ENCODE measurements around the gene ENTPD3.
A peak's percentile ranks its signal among the peaks of the same experiment; 100 is the strongest.

ENTPD3 gene

GRCh38 chr3:40414270-40414669 lies 27.3 kb downstream of the ENTPD3 start:
- no peak for ATAC-seq
- TF ChIP-seq RARB (CRISPR knock-in tag; IDR thresholded peaks at IDR 0.05) (no peak), PATZ1 (CRISPR knock-in tag; IDR thresholded peaks at IDR 0.05; ENCODE audit: borderline replicate concordance) (no peak), ZNF565 (CRISPR knock-in tag; conservative IDR thresholded peaks at IDR 0.05; ENCODE audit: low read depth) (no peak), POU6F1 (CRISPR knock-in tag; IDR thresholded peaks at IDR 0.05; ENCODE audit: borderline replicate concordance, low read depth) (no peak), ZNF8 (CRISPR knock-in tag; IDR thresholded peaks at IDR 0.05) (no peak), GLIS3 (CRISPR knock-in tag; IDR thresholded peaks at IDR 0.05) (no peak)

- peak; percentile 36; the same call in 1 of the 3 replicates for ATAC-seq
- TF ChIP-seq TCF4 (CRISPR knock-in tag; IDR thresholded peaks at IDR 0.05; ENCODE audit: borderline replicate concordance) (peak; percentile 68), PATZ1 (CRISPR knock-in tag; IDR thresholded peaks at IDR 0.05; ENCODE audit: borderline replicate concordance) (no peak), CSRNP3 (CRISPR knock-in tag; IDR thresholded peaks at IDR 0.05) (no peak), ESRRG (CRISPR knock-in tag; IDR thresholded peaks at IDR 0.05) (no peak), BACH2 (CRISPR knock-in tag; IDR thresholded peaks at IDR 0.05; ENCODE audit: borderline replicate concordance) (no peak)
Observed at GRCh38 chr3:40417845-40418543, 31.0 kb downstream of the ENTPD3 start.

GRCh38 chr3:40422861-40423260 lies 35.9 kb downstream of the ENTPD3 start:
- ATAC-seq: no peak
- TF ChIP-seq ZNF8 (CRISPR knock-in tag; IDR thresholded peaks at IDR 0.05) (no peak), ZNF70 (CRISPR knock-in tag; IDR thresholded peaks at IDR 0.05) (no peak), ESRRG (CRISPR knock-in tag; IDR thresholded peaks at IDR 0.05) (no peak), TCF4 (CRISPR knock-in tag; IDR thresholded peaks at IDR 0.05; ENCODE audit: borderline replicate concordance) (no peak), ISL1 (CRISPR knock-in tag; IDR thresholded peaks at IDR 0.05) (no peak), ZFP30 (CRISPR knock-in tag; IDR thresholded peaks at IDR 0.05) (no peak), OSR1 (CRISPR knock-in tag; IDR thresholded peaks at IDR 0.05) (no peak), PATZ1 (CRISPR knock-in tag; IDR thresholded peaks at IDR 0.05; ENCODE audit: borderline replicate concordance) (no peak), CREB5 (CRISPR knock-in tag; IDR thresholded peaks at IDR 0.05; ENCODE audit: low read depth) (no peak), BACH2 (CRISPR knock-in tag; IDR thresholded peaks at IDR 0.05; ENCODE audit: borderline replicate concordance) (no peak), ZNF565 (CRISPR knock-in tag; conservative IDR thresholded peaks at IDR 0.05; ENCODE audit: low read depth) (no peak), POU6F1 (CRISPR knock-in tag; IDR thresholded peaks at IDR 0.05; ENCODE audit: borderline replicate concordance, low read depth) (no peak), PPARA (CRISPR knock-in tag; IDR thresholded peaks at IDR 0.05; ENCODE audit: borderline replicate concordance) (no peak), CSRNP3 (CRISPR knock-in tag; IDR thresholded peaks at IDR 0.05) (no peak)

Data from SK-N-SH treated with all-trans-retinoic acid at 6 μM for 48 hours (cell line).